EL (cell line): ENCODE results near the gene NMUR2.

Experiments
- DNase-seq: peaks from one replicate; pipeline ENCODE4 v3.0.0-alpha.2; 2016

NMUR2 gene

GRCh38 chr5:152367554-152367953 is 37.5 kb downstream of the NMUR2 start:
- DNase-seq: no peak

- no peak for DNase-seq
Observed at GRCh38 chr5:152366716-152367115, 38.4 kb downstream of the NMUR2 start.

- DNase-seq: no peak
Observed at GRCh38 chr5:152364899-152365298, 40.2 kb downstream of the NMUR2 start.

- DNase-seq: no peak
Observed at GRCh38 chr5:152364172-152364571, 40.9 kb downstream of the NMUR2 start.

- no peak for DNase-seq
Observed at GRCh38 chr5:152358861-152359568, 46.1 kb downstream of the NMUR2 start.

GRCh38 chr5:152356506-152356905 is 48.6 kb downstream of the NMUR2 start:
- DNase-seq: no peak

- DNase-seq: no peak
Observed at GRCh38 chr5:152355061-152355460, 50.0 kb downstream of the NMUR2 start.

GRCh38 chr5:152353001-152353400 is 52.1 kb downstream of the NMUR2 start:
- DNase-seq: no peak

GRCh38 chr5:152349683-152350526 is 55.2 kb downstream of the NMUR2 start:
- peak; percentile 23 for DNase-seq
